ENCODE data around the gene BCR. TPM values are rescaled to one million over a fixed set of nuclear protein-coding genes. Genes with fewer than 3 reads are reported as not detected.

The BCR gene
- total and polyA plus RNA-seq, 2 of the 4 experiments (the other 2 are of a cell fraction): 28.9 to 44.6 TPM

- 72% methylated on average over 3 of the region's 17 CpGs; no CpG with 5 or more reads in 1 of the 2 experiments for WGBS, 2 experiments (ENCODE audit: extremely low coverage in 2 of 2, insufficient read length in 1 of 2)
- Histone ChIP-seq H3K14ac (replicated peaks; ENCODE audit: low read depth, low read length) (no peak overlapping the region), H4K5ac (ENCODE audit: low read depth, low read length) (no peak overlapping the region), H3K4me1 (ENCODE audit: control insufficient read depth, insufficient read depth, low read length) (no peaks in the 10 kb centered on the region), H3K56ac (ENCODE audit: extremely low read depth, insufficient read depth, low read length) (no peak overlapping the region), H2BK120ac (ENCODE audit: low read depth, low read length) (no peak overlapping the region), H4K8ac (ENCODE audit: low read depth in 2 of 2, low read length in 2 of 2) (no peak overlapping the region), H3K23ac (ENCODE audit: low read depth, low read length) (no peak overlapping the region), H3K79me1 (ENCODE audit: low read depth in 1 of 2, low read length in 2 of 2) (no peaks in the 10 kb centered on the region; a peak in 1 of 4 replicates), H3K9me3 (ENCODE audit: control insufficient read depth, insufficient read depth, low read length) (no peaks in the 10 kb centered on the region), H3K18ac (ENCODE audit: low read depth, low read length) (no peak overlapping the region), H2BK5ac (ENCODE audit: low read depth, low read length, poor library complexity, severe bottlenecking) (no peak overlapping the region), H3K4me2 (ENCODE audit: low read depth, low read length) (no peak overlapping the region), H4K20me1 (ENCODE audit: insufficient read depth, low read length) (peaks cover 6% of the 10 kb centered on the region; the same call in 1 of the 2 replicates), H3K36me3 (ENCODE audit: control insufficient read depth, insufficient read depth, low read length) (peaks cover 58% of the 10 kb centered on the region), H2BK15ac (ENCODE audit: low read depth, low read length) (no peak overlapping the region), H3K4me3 (ENCODE audit: insufficient read depth, low read depth, low read length) (no peak overlapping the region), H2AK5ac (ENCODE audit: low read depth, low read length) (no peak overlapping the region), H3K9ac (ENCODE audit: low read depth, low read length) (no peak overlapping the region), H2AK9ac (replicated peaks; ENCODE audit: low read depth, low read length, poor library complexity) (no peak overlapping the region), H3K9me1 (ENCODE audit: insufficient read depth, low read length) (peaks cover 5% of the 10 kb centered on the region; the same call in 1 of the 2 replicates), H3K27me3 (ENCODE audit: control insufficient read depth, insufficient read depth, low read length) (no peaks in the 10 kb centered on the region), H2AFZ (replicated peaks; ENCODE audit: low read length, poor library complexity) (no peak overlapping the region), H4K91ac (ENCODE audit: insufficient read depth, low read depth, low read length) (no peak overlapping the region), H3K4ac (ENCODE audit: low read depth, low read length) (no peak overlapping the region), H3K27ac (ENCODE audit: insufficient read depth, low read length) (no peak overlapping the region), H2BK20ac (ENCODE audit: low read depth, low read length) (no peak overlapping the region)
- intact Hi-C loops (cut with micrococcal nuclease) (no loop called here), in situ Hi-C loops (cut with MboI; ENCODE audit: low sequenced_read_pairs) (loop anchor here (25.0 kb wide), 1 partner anchor 330 kb away; no protein-coding TSS in a partner anchor), dilution Hi-C loops (cut with HindIII; ENCODE audit: low sequenced_read_pairs, unreplicated experiment) (no loop called here)
- no TSS peak for BruUV-seq (replicated peaks)
- DNase-seq: no peak
- ATAC-seq (ENCODE audit: low read depth): no peak
- TF ChIP-seq NFE2L2 (IDR thresholded peaks at IDR 0.05; ENCODE audit: low read depth, low read length) (no peak), MAFK (IDR thresholded peaks at IDR 0.05; ENCODE audit: low read depth, low read length) (no peak), RFX5 (IDR thresholded peaks at IDR 0.05; ENCODE audit: low read depth, low read length) (no peak), RAD21 (IDR thresholded peaks at IDR 0.05; ENCODE audit: low read length) (no peak), MXI1 (IDR thresholded peaks at IDR 0.05; ENCODE audit: borderline replicate concordance, low read depth, low read length) (no peak), MAZ (IDR thresholded peaks at IDR 0.05; ENCODE audit: borderline replicate concordance, low read depth, low read length) (no peak), CEBPB (IDR thresholded peaks at IDR 0.05; ENCODE audit: low read depth, low read length) (no peak), BHLHE40 (IDR thresholded peaks at IDR 0.05; ENCODE audit: low read depth, low read length) (no peak), USF2 (IDR thresholded peaks at IDR 0.05; ENCODE audit: low read depth, low read length) (no peak), CTCF (conservative IDR thresholded peaks at IDR 0.05; ENCODE audit: low read depth, low read length) (no peak), FOS (IDR thresholded peaks at IDR 0.05; ENCODE audit: low read depth, low read length) (no peak), CHD1 (IDR thresholded peaks at IDR 0.05; ENCODE audit: low read depth, low read length) (no peak), RCOR1 (IDR thresholded peaks at IDR 0.05; ENCODE audit: insufficient replicate concordance, low read length) (no peak), POLR2A (IDR thresholded peaks at IDR 0.05; ENCODE audit: low read depth, low read length) (no peak), SMC3 (IDR thresholded peaks at IDR 0.05; ENCODE audit: low read depth, low read length) (no peak)
- ChIA-PET POLR2A (ENCODE audit: unreplicated experiment) (no interaction called here), CTCF (interaction anchor here (0.6 kb wide), 1 partner anchor 126 kb away, joined by 3 read pairs; no protein-coding TSS in a partner anchor)
Observed at GRCh38 chr22:23292453-23293350, 112.4 kb downstream of the BCR start.

Data from IMR-90 (cell line).